Vagina (tissue), 2 donors: ENCODE results near the gene RNF44.

Experiments used
- POLR2A ChIP-seq, 2 donors: fragments of 450-650 bp; IDR thresholded peaks; one replicate each; pipeline ENCODE4 v1.6.1; 2017; ENCODE audit warnings: antibody characterized with exemption in 2 of 2, mild to moderate bottlenecking in 2 of 2, moderate library complexity in 2 of 2
- TF ChIP-seq, protein P1 (sequence below), 3 experiments: fragments of 450-650 bp in 2 of 3; fragments of 200-600 bp in 1 of 3; sonication (generic) in 1 of 3; IDR thresholded peaks; one replicate each; pipeline ENCODE4 v1.5.1; 2017 to 2019; ENCODE audit warnings: antibody characterized with exemption in 3 of 3, mild to moderate bottlenecking in 2 of 3, moderate library complexity in 2 of 3

DNA sequence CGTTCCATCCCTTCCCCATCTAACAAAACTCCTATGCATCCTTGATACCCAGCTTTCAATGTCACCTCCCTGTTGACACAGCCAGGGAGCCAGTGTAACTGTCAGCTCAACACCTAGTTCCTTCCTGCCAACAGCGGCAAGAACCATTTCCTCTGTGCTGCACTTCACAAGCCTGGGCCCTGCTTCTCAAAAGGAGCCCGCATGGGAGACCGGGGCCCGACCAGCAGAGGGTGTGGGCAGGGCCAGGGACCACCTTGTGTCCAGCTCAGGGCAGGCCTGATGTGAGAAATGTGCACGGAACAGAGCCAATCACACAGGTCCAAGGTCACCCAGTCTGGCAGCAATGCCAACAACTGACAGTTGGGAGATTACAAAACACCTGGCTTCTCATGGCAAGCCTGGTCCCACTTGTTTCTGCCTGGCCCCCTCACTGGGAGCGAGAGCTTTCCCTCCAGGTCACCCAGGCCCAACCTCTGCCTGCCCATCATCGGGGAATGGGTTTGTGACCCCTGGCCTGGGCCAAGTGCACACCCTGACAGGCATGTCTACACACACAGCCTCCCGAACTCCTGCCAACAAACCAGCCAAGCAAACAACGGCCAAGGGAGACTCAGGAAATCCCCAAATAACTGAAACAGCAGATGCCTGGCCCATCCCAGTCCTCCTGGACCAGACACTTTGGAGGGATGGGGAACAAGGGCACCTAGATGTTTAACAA lies 3.1 kb downstream of the RNF44 start:
- TF ChIP-seq POLR2A (IDR thresholded peaks at IDR 0.05), result no peak
- TF ChIP-seq, protein P1, sequence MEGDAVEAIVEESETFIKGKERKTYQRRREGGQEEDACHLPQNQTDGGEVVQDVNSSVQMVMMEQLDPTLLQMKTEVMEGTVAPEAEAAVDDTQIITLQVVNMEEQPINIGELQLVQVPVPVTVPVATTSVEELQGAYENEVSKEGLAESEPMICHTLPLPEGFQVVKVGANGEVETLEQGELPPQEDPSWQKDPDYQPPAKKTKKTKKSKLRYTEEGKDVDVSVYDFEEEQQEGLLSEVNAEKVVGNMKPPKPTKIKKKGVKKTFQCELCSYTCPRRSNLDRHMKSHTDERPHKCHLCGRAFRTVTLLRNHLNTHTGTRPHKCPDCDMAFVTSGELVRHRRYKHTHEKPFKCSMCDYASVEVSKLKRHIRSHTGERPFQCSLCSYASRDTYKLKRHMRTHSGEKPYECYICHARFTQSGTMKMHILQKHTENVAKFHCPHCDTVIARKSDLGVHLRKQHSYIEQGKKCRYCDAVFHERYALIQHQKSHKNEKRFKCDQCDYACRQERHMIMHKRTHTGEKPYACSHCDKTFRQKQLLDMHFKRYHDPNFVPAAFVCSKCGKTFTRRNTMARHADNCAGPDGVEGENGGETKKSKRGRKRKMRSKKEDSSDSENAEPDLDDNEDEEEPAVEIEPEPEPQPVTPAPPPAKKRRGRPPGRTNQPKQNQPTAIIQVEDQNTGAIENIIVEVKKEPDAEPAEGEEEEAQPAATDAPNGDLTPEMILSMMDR (IDR thresholded peaks at IDR 0.05), result no peak
